ENCODE results near the gene PWWP2A.

DNA sequence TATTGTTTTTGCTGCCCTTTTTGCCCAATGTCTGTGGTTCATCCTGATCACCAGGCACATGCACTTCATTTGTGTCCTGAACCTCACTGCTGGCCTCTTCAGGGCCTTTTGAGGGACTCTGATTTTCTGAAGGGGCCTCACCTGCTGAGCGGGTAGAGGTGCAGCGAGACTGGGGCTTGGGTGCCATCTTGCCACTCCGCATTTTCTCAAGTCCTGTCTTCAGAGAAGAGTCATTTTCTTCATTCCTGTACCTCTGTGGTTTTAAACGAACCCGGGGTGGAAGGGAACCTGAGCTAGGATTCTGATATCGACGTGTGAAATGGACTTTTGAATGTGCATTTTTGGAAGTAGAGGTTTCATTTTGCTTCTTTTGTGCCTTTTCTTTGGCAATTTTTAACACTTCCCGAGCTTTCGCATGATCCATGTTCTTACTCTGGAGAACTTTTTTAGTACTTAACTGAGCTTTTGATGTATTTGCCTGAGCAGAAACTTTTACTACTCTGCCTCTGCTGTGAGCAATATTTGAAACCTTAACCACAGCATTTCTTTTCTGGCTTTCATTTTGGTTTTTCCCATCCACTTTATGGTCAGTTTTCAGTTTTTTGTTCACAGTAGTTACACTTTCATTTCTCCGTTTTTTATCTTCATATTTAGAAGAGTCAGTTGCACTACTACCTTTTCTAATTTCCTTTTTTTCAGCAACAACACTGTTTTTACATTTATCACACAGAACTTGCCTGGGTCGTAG, 26.1 kb downstream of the PWWP2A start:
- TF ChIP-seq, protein P1, sequence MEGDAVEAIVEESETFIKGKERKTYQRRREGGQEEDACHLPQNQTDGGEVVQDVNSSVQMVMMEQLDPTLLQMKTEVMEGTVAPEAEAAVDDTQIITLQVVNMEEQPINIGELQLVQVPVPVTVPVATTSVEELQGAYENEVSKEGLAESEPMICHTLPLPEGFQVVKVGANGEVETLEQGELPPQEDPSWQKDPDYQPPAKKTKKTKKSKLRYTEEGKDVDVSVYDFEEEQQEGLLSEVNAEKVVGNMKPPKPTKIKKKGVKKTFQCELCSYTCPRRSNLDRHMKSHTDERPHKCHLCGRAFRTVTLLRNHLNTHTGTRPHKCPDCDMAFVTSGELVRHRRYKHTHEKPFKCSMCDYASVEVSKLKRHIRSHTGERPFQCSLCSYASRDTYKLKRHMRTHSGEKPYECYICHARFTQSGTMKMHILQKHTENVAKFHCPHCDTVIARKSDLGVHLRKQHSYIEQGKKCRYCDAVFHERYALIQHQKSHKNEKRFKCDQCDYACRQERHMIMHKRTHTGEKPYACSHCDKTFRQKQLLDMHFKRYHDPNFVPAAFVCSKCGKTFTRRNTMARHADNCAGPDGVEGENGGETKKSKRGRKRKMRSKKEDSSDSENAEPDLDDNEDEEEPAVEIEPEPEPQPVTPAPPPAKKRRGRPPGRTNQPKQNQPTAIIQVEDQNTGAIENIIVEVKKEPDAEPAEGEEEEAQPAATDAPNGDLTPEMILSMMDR (conservative IDR thresholded peaks at IDR 0.05 in 1 of 2, IDR thresholded peaks at IDR 0.05 in 1 of 2; ENCODE audit: low read depth in 1 of 2, low read length in 2 of 2), result no peak
- TF ChIP-seq EZH2 (IDR thresholded peaks at IDR 0.05; ENCODE audit: low read length, missing control alignments), result no peak

Measured in fibroblast of lung (primary cell).